Measurements from ENCODE around the gene GAB2.

GAB2 gene

GRCh38 chr11:78390809-78391208 lies 26.8 kb downstream of the GAB2 start (continued):
- TF ChIP-seq TSHZ2 (CRISPR knock-in tag; IDR thresholded peaks at IDR 0.05) (no peak), ZFP3 (CRISPR knock-in tag; IDR thresholded peaks at IDR 0.05) (no peak), ZC3H10 (CRISPR knock-in tag; IDR thresholded peaks at IDR 0.05) (no peak), PPARA (CRISPR knock-in tag; IDR thresholded peaks at IDR 0.05; ENCODE audit: borderline replicate concordance) (no peak), TCF4 (CRISPR knock-in tag; IDR thresholded peaks at IDR 0.05; ENCODE audit: borderline replicate concordance) (no peak)

DNA sequence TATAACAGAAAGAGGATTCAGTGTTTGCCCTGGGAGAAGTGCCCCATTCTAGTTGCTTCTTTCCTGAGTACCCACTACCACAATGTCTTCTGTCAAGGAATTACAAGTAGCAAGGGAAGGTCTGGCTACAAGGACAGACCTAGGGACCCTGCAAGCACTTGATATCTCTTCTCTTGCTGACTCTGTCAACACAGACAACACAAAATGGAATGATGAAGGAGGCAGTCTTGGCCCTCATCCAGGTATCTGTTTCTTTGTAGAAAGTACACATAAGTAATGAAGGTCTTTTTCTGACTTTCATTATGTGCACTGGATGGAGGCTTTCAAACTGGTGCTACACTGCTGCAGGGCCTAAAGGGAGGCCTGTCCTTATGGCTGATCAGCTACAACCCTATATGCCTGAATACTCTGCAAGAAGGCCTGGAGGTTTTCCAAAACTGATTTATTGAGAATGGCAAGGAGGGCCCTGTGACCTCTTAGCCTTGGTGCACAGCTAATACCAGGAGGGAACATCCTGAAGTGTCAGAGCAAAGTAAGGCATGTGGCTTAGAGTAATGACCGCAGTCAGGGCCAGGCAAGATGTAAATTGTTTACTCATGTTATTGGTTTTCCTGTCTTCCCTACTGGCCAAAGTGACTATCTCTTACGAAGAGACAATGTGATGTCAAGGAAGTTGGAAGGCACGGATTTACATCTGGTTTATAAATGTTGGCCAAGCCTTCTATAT lies 31.2 kb downstream of the GAB2 start:
- no peak for ATAC-seq
- TF ChIP-seq ZFP30 (CRISPR knock-in tag; IDR thresholded peaks at IDR 0.05) (no peak), TSHZ2 (CRISPR knock-in tag; IDR thresholded peaks at IDR 0.05) (no peak), TOX (CRISPR knock-in tag; IDR thresholded peaks at IDR 0.05; ENCODE audit: borderline replicate concordance) (no peak), ZC3H10 (CRISPR knock-in tag; IDR thresholded peaks at IDR 0.05) (no peak), ARNTL (CRISPR knock-in tag; IDR thresholded peaks at IDR 0.05; ENCODE audit: borderline replicate concordance, low read depth) (no peak), ZFP3 (CRISPR knock-in tag; IDR thresholded peaks at IDR 0.05) (no peak), TCF4 (CRISPR knock-in tag; IDR thresholded peaks at IDR 0.05; ENCODE audit: borderline replicate concordance) (no peak), ZNF70 (CRISPR knock-in tag; IDR thresholded peaks at IDR 0.05) (no peak), CSDC2 (CRISPR knock-in tag; IDR thresholded peaks at IDR 0.05) (no peak), PATZ1 (CRISPR knock-in tag; IDR thresholded peaks at IDR 0.05; ENCODE audit: borderline replicate concordance) (no peak), ZNF8 (CRISPR knock-in tag; IDR thresholded peaks at IDR 0.05) (no peak), GLIS3 (CRISPR knock-in tag; IDR thresholded peaks at IDR 0.05) (no peak)

GRCh38 chr11:78385205-78385604 lies 32.4 kb downstream of the GAB2 start:
- TF ChIP-seq ZNF70 (CRISPR knock-in tag; IDR thresholded peaks at IDR 0.05) = no peak
- no peak for TF ChIP-seq CSRNP3 (CRISPR knock-in tag; IDR thresholded peaks at IDR 0.05)
- no peak for TF ChIP-seq OSR1 (CRISPR knock-in tag; IDR thresholded peaks at IDR 0.05)
- no peak for TF ChIP-seq ISL1 (CRISPR knock-in tag; IDR thresholded peaks at IDR 0.05)
- TF ChIP-seq ZFP30 (CRISPR knock-in tag; IDR thresholded peaks at IDR 0.05) = no peak
- TF ChIP-seq RARB (CRISPR knock-in tag; IDR thresholded peaks at IDR 0.05) = no peak
- no peak for TF ChIP-seq TCF4 (CRISPR knock-in tag; IDR thresholded peaks at IDR 0.05; ENCODE audit: borderline replicate concordance)
- TF ChIP-seq PPARA (CRISPR knock-in tag; IDR thresholded peaks at IDR 0.05; ENCODE audit: borderline replicate concordance) = no peak
- TF ChIP-seq GLIS3 (CRISPR knock-in tag; IDR thresholded peaks at IDR 0.05) = no peak
- no peak for TF ChIP-seq ZNF565 (CRISPR knock-in tag; conservative IDR thresholded peaks at IDR 0.05; ENCODE audit: low read depth)
- TF ChIP-seq ZFP3 (CRISPR knock-in tag; IDR thresholded peaks at IDR 0.05) = no peak
- no peak for TF ChIP-seq CREB5 (CRISPR knock-in tag; IDR thresholded peaks at IDR 0.05; ENCODE audit: low read depth)
- TF ChIP-seq CSDC2 (CRISPR knock-in tag; IDR thresholded peaks at IDR 0.05) = no peak
- no peak for TF ChIP-seq ZC3H10 (CRISPR knock-in tag; IDR thresholded peaks at IDR 0.05)
- TF ChIP-seq ARNTL (CRISPR knock-in tag; IDR thresholded peaks at IDR 0.05; ENCODE audit: borderline replicate concordance, low read depth) = no peak
- no peak for TF ChIP-seq POU6F1 (CRISPR knock-in tag; IDR thresholded peaks at IDR 0.05; ENCODE audit: borderline replicate concordance, low read depth)
- TF ChIP-seq BACH2 (CRISPR knock-in tag; IDR thresholded peaks at IDR 0.05; ENCODE audit: borderline replicate concordance) = no peak
- no peak for ATAC-seq

Measured in SK-N-SH treated with all-trans-retinoic acid at 6 μM for 48 hours (cell line).